GM18870 (cell line): ENCODE results near the gene TBPL2.
"Not testable (repeated sequence)": the region's sequence is repeated elsewhere in the genome, so short reads cannot be mapped to it uniquely, and the experiment has no call there.

ENCODE experiments used
- ATAC-seq: cut with Tn5 transposase; IDR thresholded peaks from one replicate; pipeline ENCODE4 v1.9.1; 2021; ENCODE audit warnings: moderate library complexity; ENCODE audit not compliant: unreplicated experiment

The TBPL2 gene

DNA sequence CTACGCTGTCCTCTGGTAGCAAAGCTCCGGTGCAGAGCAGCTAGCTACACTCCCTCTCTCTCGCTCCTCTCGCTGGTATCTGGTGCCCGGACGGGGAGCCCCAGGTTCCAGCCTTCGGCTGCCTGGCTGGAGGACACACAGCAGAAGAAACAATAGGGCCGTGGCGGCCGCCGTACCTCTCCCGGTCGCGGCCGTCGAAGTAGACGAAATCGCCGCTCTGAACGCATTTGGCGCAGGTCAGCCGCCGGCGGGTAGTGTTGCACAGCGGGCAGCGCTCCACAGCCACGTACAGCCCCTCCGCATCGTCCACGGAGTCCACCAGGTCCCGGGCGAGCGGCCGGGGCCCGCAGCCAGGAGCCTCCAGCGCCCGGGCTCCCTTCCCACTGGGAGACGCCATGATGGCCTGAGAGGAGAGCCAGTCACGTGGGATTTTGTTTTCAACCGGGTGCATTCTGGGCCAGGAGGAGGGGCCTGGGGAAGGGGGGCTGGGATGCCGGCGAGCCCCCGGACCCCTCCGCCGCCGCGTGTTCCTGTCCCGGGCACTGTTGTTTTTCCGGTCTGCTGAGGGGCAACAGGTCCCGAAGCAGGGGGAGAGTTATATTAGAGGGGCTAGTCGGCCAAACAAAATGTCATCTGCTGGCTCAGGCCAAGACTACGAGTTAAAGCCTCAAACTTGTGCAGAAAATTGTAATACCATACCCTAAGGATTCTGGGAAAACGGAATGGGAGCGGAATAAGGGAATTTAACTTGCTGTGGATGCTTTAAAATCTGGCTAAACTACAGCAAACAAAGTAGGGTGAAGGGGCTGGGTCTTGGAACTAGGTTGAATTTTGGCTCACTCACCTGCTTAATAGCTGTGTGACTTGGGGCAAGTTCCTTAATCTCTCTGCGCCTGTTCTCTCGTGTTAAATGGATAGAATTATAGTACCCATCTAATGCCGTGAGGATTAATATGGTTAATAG, 28.7 kb downstream of the TBPL2 start, which contains the start of gene ATG14:
Gene ATG14 (minus strand): TSS at position 405 of the 964 bp plus-strand sequence. CDS start 8 bp downstream, at position 397.
- peak; percentile 82 for ATAC-seq

DNA sequence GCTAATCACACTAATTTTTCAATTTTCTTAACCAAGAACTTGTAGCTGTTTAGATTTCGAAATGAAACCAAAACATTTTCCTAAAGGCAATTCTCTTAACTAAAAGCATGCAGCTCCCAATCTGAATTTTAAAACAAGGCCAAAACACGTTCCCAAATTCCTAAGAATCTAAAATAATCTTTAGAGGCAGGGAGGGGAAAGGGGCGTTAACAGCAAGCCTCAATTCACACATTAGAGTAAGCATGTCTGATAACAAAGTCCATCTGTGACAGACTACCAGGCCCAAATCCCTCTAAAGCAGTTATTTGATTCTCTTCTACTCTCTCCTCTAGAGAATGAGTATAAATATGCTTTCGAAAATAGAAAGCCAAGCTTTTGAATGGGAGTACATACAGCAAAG, 29.5 kb downstream of the TBPL2 start:
- ATAC-seq = no peak

DNA sequence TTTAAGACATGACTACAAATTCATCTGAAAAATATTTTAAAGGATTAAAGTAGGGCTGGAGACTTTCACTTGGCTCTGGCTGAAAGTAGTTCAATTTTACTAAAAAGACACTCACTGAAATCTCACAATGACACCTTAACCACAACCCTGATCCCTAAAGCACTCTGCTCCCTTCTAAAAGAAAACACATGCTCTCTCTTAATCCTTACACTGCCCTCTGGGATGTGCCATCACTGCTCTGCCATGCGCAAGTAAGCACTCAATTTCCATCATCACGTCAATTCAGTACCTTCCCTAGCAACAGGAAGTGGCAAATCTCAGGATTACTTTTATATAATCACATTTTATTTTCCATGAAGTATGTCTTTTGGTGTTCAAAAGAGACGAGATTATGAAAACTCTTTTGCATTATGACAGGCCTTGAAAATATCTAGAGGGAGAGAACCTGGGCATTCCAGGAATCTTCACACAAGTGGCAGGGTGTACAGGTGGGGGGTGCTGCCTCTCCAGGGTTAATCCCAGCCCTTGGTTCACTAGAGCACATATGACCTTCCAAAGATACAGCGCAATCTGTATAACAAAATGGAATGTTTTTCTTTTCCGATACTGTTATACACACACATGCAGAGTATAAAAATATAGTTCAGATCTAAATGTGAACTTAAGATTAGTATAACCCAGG, 36.1 kb downstream of the TBPL2 start:
- ATAC-seq = no peak

DNA sequence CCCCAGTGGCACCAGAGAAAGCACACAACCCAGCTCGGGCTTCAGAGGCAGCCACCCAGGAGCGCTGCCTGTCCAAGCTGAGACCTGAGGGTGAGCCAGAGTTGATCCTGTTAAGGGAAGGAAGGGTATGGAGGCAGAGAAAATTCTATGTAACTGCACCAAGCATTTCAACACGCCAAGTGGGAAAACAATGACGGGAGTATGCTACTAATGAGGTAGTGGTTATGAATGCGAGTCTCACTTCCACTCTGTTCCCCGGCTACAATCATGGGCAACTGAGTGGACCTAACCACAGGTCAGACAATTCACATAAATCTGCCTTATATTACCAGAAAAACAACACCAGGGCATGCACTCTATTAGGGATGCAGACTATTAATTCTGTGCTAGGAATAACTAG, 38.7 kb downstream of the TBPL2 start:
- no peak for ATAC-seq

DNA sequence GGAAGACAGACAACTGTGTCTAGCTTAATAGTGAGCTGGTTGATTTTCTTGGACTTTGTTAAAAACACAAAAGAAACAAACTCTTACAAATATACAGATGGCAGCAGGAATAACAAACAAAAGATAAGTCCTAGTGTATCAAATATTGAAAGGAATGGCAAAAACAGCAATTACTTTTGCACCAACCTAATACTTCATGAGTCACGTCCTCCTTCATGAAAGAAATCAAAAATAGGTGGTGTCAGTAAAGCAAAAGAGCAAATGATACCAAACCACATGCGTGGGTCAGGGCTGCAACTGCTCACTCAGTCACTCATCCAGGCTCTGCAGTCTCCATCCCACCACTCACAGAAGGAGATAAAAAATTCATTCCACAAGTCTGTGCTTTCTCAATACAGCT, 40.6 kb downstream of the TBPL2 start:
- no peak for ATAC-seq

DNA sequence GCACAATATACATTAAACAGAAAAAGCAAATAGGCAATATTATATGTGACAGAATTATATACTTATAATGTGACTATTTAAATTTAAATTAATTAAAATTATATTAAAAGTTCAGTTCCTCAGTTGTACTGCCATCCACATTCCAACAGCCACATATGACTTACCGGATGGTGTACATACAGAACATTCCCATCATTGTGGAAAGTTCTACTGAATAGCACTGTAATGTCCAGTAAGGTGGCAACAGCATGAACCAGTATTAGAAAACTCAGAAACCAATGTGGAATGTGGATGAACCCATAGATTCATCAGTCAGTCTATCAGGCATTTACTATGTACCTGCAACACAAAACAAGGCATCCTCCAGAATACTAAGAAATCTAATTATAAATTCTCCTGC, 41.2 kb downstream of the TBPL2 start:
- ATAC-seq = no peak

DNA sequence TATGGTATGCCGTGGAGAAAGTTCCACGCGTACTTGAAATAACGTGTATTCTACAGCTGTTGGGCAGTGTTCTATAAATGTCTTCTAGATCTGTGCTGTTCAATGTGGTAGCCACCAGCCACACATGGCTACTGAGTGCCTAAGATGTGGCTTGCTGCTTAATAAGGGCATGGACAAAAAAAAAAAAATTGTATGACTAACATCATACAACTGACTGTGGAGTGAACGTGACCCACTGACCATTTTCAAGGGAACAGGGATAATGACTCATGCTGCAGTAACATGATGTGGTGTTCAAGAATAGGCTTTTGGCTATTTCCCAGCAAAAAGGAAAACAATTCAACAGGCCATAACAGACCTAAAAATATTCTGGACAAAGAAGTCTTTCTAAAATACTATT, 41.7 kb downstream of the TBPL2 start:
- no peak for ATAC-seq

DNA sequence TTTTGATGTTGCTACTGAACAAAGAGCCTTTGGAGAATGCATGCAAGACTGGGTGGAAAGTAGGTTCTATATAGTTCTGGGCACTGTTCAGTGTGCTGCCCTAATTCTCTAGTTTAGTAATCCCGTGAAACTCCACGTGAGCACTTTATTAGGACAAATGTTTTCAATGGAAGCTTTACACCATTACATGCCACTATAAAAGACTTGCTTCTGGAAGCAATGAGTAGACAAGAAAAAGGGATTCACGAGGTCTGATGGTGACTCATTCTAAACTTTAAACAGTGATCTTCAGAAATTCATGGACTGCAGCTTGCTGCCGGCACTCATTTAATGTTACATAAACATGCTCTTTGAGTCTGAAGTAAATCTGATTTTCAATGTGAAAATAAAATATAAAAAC, 51.1 kb downstream of the TBPL2 start:
- no peak for ATAC-seq

DNA sequence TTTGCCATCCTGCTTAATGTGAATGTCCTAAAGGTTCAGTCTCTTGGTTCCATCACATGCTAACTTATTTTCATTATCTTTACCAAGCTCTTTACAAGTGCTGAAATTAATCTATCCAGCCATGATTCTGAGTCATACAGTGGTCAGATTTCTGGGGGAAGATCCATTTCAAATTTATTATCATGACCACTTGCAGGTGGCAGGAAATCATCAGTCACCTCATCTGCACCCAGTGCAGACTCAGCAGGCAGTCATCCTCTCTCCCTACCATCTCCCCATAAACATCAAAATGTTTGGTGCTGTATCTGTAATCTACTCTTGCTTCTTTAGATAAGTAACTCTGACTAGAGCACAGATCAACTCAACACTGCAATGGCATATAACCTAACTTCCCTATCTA, 52.3 kb downstream of the TBPL2 start:
- no peak for ATAC-seq

DNA sequence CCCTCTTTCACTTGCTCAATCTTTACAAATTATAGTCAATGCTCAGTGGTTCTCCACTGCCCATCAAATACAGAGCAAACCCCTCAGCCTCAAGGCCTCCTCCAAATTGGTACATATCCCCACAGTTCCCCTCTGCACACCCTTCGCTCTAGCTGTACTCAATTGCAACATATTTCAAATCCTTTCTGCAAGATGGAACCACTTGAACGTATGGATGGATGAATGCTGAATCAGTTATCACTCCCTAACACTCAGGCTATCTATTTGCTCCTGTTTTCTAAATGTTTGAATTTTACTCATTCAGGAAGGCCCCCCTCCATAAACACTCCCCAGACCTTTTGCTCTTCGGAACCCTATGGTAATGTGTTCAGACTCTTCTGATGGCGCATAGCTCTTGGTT, 53.3 kb downstream of the TBPL2 start:
- ATAC-seq = no peak

DNA sequence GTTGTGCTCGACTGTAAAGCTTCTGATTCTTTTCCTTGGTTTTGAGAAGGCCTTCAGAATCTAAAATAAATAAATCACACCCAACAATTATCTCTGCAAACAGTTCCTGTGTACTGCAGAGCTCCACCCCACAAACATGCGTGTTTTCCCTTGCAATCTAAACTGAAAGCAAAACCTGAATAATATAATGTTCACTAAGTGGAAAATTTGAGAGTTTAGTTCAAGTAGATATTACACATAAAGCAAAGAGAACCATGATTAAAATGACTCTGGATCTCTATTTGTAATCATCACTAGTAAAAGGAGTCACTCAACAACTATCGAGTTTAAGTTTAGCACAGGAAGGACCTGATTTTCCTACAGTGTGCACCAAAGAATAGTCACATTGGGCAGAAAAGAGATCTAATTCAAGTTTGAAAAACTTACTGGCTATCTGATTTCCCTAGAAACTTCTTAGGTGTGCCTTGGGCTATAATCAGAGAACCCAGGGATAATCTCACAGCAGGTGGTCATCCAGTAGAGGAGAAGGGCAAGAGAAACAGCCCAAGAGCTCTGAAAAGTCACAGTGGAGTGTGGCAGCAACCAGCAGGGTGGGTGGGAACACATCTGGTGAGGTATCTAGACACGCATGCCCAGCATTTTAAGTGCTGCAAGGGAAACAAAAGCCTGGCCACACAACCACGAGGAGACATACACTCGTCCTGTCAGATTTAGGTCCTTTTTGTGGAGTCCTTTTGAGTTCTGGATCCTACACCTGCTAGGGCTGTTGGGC, 54.2 kb downstream of the TBPL2 start:
- ATAC-seq = no peak

DNA sequence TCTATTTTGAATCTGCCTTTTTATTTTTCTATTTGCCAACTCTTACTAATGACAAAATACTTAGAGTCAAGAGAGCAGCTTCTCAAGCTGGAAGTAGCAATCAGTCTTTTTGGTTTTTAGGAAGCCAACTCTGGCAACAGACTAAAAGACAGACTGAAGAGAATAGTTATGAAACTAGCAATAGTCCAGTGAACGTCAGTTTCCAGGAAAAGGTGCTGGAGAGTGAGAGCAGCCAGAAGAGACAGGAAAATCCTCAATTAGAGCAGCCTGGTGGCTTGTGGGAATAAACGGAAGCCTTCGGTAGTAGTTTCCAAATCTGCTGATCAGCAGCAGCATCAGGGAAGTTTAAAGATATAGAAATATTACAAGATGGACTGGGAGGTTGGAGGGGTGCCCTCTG, 55.9 kb downstream of the TBPL2 start:
- no peak for ATAC-seq

DNA sequence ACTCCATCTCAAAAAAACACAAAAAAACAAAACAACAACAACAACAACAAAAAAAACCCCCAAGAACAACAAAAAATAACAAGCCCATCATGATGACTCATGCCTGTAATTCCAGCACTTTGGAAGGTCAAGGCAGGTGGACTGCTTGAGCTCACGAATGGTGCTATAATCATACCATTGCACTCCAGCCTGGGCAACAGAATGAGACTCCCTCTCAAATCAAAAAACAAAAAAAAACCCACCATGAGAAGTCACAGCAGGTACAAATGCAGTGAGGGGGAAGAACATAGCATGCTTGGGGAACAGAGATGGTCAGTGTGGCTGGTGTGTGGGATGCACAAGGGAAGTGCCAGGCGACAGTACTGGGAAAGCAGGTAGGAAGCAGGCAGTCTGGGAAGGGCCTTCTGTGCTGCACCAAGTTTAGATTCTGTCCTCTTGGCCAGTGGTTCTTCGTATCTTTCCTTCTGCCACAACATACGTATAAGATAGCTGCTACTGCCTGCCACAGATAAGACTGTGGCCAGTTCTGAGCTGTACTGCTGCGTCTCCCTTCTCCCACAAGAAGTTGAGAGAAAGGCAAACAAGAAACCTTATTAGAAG, 56.8 kb downstream of the TBPL2 start:
- ATAC-seq = no peak

DNA sequence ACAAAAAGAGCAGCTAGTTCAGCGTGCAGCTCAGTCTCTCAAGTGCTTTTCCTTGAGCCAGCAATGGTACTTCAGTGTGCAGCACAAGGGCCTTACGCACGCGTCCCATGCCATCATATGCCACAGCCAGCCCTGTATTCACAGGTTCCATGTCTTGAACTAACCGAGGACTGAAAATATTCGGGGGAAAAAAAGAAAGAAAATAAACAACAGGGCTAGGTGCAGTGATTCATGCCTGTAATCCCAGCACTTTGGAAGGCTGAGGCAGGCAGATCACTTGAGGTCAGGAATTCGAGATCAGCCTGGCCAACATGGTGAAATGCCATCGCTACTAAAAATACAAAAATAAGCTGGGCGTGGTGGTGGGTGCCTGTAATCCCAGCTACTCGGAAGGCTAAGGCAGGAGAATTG, 57.4 kb downstream of the TBPL2 start:
- ATAC-seq = not testable (repeated sequence)

DNA sequence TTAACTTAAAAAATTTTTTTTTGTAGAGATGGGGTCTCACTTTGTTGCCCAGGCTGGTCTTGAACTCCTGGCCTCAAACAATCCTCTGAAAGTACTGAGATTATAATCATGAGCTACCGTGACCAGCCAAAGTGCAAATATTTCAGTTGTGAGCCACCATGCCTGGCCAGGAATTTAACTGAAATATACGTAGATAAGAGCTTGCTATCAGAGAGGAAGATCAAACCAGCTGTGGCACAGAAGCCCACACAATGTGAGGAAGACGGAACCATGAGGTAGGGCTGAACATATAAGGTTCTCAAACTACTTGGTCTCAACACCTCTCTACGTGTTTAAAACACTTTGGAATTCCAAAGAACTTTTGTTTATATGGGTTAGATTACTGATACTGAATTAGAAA, 57.9 kb downstream of the TBPL2 start:
- ATAC-seq = no peak

DNA sequence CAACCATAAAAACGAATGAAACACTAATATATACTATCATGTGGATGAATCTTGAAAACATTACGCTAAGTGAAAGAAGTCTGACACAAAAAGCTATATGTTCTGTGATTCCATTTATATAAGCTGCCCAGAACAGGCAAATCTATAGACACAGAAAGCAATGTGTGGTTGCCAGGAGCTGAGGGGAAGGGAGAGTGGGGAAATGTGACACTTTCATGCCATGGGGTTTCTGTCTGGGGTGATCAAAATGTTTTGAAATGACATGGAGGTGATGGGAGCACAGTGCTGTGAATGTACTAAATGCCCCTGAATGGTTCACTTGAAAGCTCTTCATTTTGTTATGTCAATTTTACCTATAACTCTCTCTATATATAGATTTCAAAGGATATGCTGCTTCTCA, 58.9 kb downstream of the TBPL2 start:
- no peak for ATAC-seq

DNA sequence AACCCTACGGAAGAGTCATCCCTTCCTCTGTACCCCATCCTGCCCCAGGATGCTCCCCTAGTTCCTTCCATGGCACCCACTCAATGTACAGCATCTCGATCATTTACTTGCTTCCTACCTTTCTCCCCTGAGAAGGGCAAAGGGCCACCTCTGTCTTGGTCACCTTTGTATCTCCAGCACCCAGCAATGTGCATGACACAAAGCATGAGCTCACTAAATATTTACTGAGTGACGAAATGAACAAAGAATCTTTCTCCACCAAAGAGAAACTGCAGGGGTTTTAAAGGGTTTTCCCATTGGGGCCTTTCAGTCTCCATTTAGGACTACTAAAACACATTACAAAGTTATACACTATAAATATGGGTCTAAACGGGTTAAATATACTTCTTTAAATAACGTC, 59.4 kb downstream of the TBPL2 start:
- ATAC-seq = no peak

DNA sequence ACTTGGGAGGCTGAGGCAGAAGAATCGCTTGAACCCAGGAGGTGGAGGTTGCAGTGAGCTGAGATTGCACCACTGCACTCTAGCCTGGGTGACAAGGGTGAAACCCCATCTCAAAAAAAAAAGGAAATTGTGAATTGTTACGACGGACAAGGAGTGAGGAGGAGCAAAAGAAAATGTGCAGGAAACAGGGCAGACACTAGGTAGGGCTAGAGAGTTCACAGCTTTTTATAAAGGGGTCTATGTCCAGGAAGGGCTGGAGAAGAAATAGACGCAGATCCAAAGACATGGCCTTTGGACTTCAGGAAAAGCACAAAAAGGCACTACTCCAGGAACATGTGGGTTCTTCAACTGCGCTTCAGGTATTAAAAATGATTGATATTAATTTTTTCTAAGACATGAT, 63.2 kb downstream of the TBPL2 start:
- no peak for ATAC-seq

DNA sequence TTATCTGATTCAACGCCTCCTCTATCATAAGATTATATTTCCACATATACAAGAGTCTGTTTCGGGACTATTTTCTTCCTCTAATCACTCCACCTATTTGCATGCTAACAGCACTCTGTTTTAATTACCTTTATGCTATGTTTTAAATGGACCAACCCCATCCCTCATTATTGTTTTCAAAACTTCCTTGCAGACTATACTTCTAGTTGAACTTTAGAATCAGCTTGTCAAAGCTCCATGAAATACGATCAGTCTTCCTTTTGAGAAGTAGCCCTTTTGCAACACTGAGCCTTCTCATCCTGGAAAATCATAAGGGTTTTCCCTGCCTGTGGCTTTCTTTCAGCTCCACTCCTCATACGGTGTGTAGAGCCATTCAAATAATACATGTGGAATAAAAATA, 65.6 kb downstream of the TBPL2 start:
- no peak for ATAC-seq

DNA sequence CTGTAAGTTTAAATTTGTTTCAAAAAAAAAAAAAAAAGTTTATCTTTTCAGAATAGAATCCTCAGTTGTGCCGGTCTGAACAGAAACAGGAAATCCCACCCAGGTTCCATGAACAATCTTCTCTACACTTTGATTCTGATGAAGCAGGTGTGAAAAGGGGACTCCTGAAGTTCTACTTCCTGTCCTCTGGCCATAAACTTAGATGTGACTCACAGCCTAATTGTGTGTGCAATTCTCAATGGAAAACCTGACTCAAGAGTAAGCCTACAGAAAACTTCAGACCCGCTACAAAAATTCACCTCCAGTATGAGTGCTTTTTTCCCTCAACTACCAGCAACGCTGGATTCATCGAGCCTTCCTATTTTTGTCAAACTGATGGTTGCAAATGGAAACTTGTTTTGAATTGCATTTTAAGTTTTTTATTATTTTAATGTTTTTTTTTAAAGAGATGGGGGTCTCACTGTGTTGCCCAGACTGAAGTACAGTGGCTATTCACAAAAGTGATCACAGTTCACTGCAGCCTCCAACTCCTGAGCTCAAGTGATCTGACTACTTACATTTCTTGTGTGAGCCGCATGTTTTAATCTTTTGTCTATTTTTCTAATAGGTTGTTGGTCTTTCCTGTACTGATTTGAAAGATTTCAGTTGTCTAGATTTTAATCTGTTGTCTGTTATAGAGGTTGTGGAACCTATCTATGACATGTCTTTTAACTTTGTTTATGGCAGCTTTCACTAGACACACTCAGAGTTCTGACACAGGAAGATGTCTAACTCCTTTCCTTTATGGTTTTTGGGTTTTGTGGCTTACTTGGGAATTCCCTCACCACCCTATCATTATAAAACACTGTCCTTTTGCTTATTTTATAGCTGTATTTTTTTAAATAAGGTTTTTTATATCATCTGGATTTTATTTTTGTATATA, 66.4 kb downstream of the TBPL2 start:
- ATAC-seq = no peak
